ENCODE measurements around the gene NUAK1. TPM values are rescaled to one million over a fixed set of nuclear protein-coding genes. Genes with fewer than 3 reads are reported as not detected.

Gene NUAK1
- total RNA-seq (2021; ENCODE audit: unreplicated experiment) = 7.4 TPM
- polyA plus RNA-seq (2012) = 5.9 and 6.2 TPM in 2 replicates
- percentile 58 among the genes with signal in this experiment for Bru-seq, nascent RNA
- BruChase-seq, experiment 1, labeled RNA remaining after a 6-hour chase = percentile 63 among the genes with signal in this experiment
- BruChase-seq, experiment 2, labeled RNA remaining after a 2-hour chase = percentile 54 among the genes with signal in this experiment
- long read RNA-seq, full-length matches to known transcripts = 16 of 22 reads
- long read RNA-seq, partial matches to known transcripts = 1 of 22 reads
- long read RNA-seq, other reads (novel, unspliced or antisense) = 5 of 22 reads

DNA sequence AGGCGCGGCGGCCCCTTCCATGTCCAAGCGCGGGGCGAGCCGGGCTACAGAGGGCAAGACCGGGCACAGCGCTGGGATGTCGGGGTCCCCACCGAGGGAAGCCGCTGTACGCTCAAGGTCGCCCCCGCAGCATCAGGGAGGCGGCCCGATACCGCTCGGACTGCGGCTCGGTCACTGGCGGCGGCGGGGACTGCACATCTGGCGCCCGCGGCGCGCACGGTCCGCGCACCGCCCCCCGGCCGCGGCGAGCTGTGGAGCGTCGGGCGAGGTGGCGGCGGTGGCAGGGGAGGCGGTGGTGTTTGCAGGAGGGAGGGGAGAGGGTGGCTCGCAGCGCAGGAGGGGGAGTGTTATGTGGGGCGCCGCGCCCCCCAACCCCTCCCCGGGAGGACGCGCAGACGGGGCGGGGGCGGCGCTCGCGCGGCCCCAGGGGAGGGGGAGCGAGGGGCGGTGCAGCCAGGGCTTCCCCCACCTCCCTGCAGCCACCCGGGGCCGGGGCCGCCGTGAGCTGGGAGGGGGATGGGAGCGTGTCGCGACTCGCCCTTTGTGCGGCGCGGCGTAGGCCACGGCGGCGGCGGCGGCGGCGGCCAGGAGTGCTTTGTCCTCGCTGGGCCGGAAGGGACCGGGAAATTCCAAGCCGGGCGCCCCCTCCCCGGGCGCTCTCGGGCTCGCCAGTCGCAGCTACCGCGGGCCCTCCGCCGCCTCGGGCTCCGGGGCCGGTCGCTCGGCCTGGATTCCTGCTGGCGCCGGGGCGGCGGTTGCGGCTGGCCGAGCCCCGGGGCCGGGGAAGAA is at the start of gene NUAK1:
Gene NUAK1, minus strand, starts transcription at position 322 of the 789 bp plus-strand sequence. Its CDS starts 301 bp downstream, at position 21.
- no TSS peak for BruUV-seq (replicated peaks)
- no peak for DNase-seq (ENCODE audit: low read depth, low spot score)

DNA sequence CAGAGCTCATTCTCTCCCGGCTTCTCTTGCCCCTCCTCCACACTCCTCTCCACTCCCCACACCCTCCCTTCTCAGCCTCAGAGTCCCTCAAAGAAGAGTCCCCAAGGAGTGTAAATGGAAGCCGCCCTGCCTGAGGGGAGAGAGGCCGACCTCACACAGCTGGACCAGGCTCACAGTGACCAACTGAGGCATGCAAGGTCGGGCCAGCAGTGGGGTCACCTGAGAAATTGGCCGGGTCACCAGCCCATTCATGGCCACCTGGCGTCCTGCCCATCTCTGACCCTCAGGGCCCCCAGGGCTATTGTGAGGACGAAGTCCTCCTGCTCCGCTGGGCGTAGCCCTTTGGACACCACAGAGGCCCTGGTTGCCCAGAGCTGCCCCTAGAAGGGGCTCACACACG is 49.5 kb upstream of the NUAK1 start:
- ATAC-seq (no peak), DNase-seq (ENCODE audit: low read depth, low spot score) (no peak)
- no peak overlapping the region for H3K27ac ChIP-seq (ENCODE audit: low read depth, low read length)
- no peaks in the 10 kb centered on the region for H4K20me1 ChIP-seq (ENCODE audit: insufficient read depth)
- H3K9me3 ChIP-seq (ENCODE audit: control insufficient read depth in 1 of 2, insufficient read depth in 1 of 2, low read depth in 1 of 2, low read length in 2 of 2) = no peaks in the 10 kb centered on the region
- H3K79me2 ChIP-seq (ENCODE audit: insufficient read depth, low read length) = no peaks in the 10 kb centered on the region
- H3K4me2 ChIP-seq (ENCODE audit: low read length) = no peak overlapping the region
- no peaks in the 10 kb centered on the region for H3K9me2 ChIP-seq (ENCODE audit: insufficient read depth)
- no peak for TF ChIP-seq ELF1 (IDR thresholded peaks at IDR 0.05; ENCODE audit: borderline replicate concordance, low read depth)
- no peak for TF ChIP-seq POLR2A (IDR thresholded peaks at IDR 0.05; ENCODE audit: borderline replicate concordance, extremely low read depth, insufficient read depth, insufficient read length)
- no peak for TF ChIP-seq FOSL1 (IDR thresholded peaks at IDR 0.05; ENCODE audit: low read depth)
- TF ChIP-seq ZBTB33 (IDR thresholded peaks at IDR 0.05; ENCODE audit: extremely low read depth, insufficient replicate concordance, low read length) = no peak
- no peak for TF ChIP-seq REST (IDR thresholded peaks at IDR 0.05; ENCODE audit: low read depth)
- ChIA-PET POLR2A (no interaction called here), CTCF (no interaction called here), RAD21 (ENCODE audit: low non-redundant PET in 1 of 2, low total read pairs in 2 of 2, uncharacterized antibody in 2 of 2, unreplicated experiment in 2 of 2) (no interaction called here)
- no peak overlapping the region for H2AFZ ChIP-seq (ENCODE audit: low read depth, low read length, poor library complexity, severe bottlenecking)
- H3K9ac ChIP-seq (ENCODE audit: low read length) = no peak overlapping the region
- no peaks in the 10 kb centered on the region for H3K27me3 ChIP-seq (ENCODE audit: insufficient read depth, low read length)
- no peaks in the 10 kb centered on the region for H3K36me3 ChIP-seq (ENCODE audit: control insufficient read depth in 1 of 2, insufficient read depth in 2 of 2, low read length in 2 of 2)
- no peak overlapping the region for H3K4me3 ChIP-seq (replicated peaks in 1 of 2; ENCODE audit: low read depth in 1 of 2, low read length in 2 of 2)
- H3K4me1 ChIP-seq (ENCODE audit: control insufficient read depth in 1 of 2, insufficient read depth in 2 of 2, low read length in 2 of 2) = no peaks in the 10 kb centered on the region
- no TSS peak for BruUV-seq (replicated peaks)
- intact Hi-C loops (cut with micrococcal nuclease) = no loop called here

More for the DNA sequence above, at the start of gene NUAK1:
- no peaks in the 10 kb centered on the region for H3K9me3 ChIP-seq (ENCODE audit: control insufficient read depth in 1 of 2, insufficient read depth in 1 of 2, low read depth in 1 of 2, low read length in 2 of 2)
- H3K27me3 ChIP-seq (ENCODE audit: insufficient read depth, low read length) = no peaks in the 10 kb centered on the region
- no peaks in the 10 kb centered on the region for H3K9me2 ChIP-seq (ENCODE audit: insufficient read depth)
- RAD21 ChIA-PET (ENCODE audit: low non-redundant PET in 1 of 2, low total read pairs in 2 of 2, uncharacterized antibody in 2 of 2, unreplicated experiment in 2 of 2) = no interaction called here
- TF ChIP-seq CBX3 (IDR thresholded peaks at IDR 0.05; ENCODE audit: low read depth) (no peak), RAD21 (IDR thresholded peaks at IDR 0.05; ENCODE audit: low read depth) (no peak), SRF (IDR thresholded peaks at IDR 0.05; ENCODE audit: low read depth) (no peak), JUND (IDR thresholded peaks at IDR 0.05) (no peak), ATF3 (IDR thresholded peaks at IDR 0.05) (no peak), ZFX (IDR thresholded peaks at IDR 0.05) (no peak; the same call in 1 of the 2 replicates), EZH2 (IDR thresholded peaks at IDR 0.05) (no peak)
- TF ChIP-seq, protein P1, sequence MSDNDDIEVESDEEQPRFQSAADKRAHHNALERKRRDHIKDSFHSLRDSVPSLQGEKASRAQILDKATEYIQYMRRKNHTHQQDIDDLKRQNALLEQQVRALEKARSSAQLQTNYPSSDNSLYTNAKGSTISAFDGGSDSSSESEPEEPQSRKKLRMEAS (IDR thresholded peaks at IDR 0.05) = no peak; the same call in 1 of the 2 replicates
- H3K79me2 ChIP-seq (ENCODE audit: insufficient read depth, low read length) = no peaks in the 10 kb centered on the region
- H3K4me3 ChIP-seq (replicated peaks in 1 of 2; ENCODE audit: low read depth in 1 of 2, low read length in 2 of 2) = peak within 1 kb of the TSS; percentile 65 to 66
- peak within 1 kb of the TSS; percentile 93 for H3K27ac ChIP-seq (ENCODE audit: low read depth, low read length)
- CTCF ChIA-PET = interaction anchor here (1.0 to 1.7 kb wide), 3 partner anchors 10 to 718 kb away, joined by 3 to 6 read pairs (median 6); no protein-coding TSS in a partner anchor
- H2AFZ ChIP-seq (ENCODE audit: low read depth, low read length, poor library complexity, severe bottlenecking) = no peak within 1 kb of the TSS
- intact Hi-C loops (cut with micrococcal nuclease) = loop anchor here (10.0 kb wide), 2 partner anchors 574 to 1934 kb away; no protein-coding TSS in a partner anchor
- no peaks in the 10 kb centered on the region for H4K20me1 ChIP-seq (ENCODE audit: insufficient read depth)
- H3K9ac ChIP-seq (ENCODE audit: low read length) = peak within 1 kb of the TSS; percentile 71
- peak; percentile 72 for ATAC-seq
- peak within 1 kb of the TSS; percentile 90 for H3K4me2 ChIP-seq (ENCODE audit: low read length)
- no peaks in the 10 kb centered on the region for H3K36me3 ChIP-seq (ENCODE audit: control insufficient read depth in 1 of 2, insufficient read depth in 2 of 2, low read length in 2 of 2)
- H3K4me1 ChIP-seq (ENCODE audit: control insufficient read depth in 1 of 2, insufficient read depth in 2 of 2, low read length in 2 of 2) = peaks cover 16 to 24% of the 10 kb centered on the region in 2 experiments; a peak in 3 of 4 replicates
- POLR2A ChIA-PET = no interaction called here

Measured in HCT116 (cell line).